ENCODE results near the gene SCTR.

The SCTR gene

DNA sequence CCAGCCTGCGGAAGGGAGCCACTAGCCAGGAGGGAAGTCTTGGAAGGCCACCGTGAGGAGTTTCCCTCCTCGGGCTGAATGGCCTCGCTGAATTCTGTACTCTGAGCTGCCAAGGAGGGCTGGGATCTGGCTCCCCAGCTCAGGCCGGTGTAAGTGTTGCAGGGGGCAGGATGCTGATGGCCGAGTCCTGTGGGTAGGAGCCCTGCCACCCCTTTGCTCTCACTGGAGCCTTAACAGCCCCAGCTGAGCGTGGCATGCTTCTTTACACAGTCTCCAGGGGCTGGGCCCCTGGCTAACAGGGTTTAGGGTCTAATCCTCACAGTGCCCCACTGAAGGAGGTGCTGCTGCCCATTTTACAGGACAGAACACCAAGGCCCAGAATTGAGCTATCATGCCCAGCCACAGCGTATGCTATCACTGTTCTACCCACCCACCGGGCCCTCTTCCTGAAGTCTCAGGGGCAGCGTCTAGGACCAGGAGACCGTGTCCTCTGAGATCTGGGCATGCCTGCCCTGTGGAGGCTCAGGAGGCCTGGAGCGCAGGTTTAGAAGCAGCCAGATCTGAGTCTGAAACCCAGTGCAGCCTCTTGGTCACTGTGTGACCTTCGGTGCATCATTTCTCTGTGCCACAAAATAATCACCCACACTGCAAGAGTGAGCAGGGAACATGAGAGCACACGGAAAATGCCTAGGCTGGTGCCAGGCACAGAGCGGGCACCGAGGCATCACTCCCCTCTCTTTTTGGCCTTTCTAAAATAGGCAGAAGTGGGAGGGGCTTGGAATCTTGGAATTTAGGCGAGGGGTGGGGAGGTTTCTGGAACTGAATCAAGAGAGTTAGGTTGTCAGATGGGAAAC lies 49.7 kb downstream of the SCTR start:
- DNase-seq (ENCODE audit: low read depth in 2 of 2) = no peak

DNA sequence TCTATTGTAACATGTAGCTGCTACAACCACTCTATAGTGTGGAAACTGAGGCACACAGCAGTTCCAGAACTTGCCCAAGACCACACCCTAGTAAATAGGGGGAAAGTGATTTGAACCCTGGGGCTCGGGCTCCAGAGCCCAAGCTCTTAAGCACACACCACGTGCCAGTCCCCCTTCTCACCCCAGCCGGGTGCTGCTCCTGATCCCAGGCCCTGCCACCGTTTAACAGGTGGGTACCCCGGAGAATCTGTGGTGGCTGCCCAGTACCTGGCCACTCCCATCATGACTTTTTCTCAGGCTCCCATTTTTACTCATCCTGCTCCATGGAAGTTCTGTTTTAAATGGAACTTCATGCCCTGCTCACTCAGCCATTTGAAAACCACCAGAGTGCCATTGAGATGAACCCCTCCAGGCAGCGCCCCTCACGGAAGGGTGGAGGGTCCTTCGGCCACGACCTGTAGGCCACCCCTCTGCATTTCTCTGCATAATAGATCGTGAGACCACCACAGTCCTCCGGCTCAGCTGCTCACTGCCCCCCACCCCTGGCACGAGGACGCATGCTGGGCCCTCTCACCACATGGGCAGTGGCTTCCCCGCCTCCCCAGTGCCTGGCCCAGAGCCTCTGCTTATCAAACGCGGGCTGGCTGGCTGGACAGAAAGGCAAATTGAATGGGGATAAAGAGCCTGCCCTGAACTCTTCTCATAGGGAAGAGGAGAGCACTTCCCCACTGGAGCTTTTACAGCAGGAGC lies 50.5 kb downstream of the SCTR start:
- DNase-seq (ENCODE audit: low read depth in 2 of 2) = no peak

DNA sequence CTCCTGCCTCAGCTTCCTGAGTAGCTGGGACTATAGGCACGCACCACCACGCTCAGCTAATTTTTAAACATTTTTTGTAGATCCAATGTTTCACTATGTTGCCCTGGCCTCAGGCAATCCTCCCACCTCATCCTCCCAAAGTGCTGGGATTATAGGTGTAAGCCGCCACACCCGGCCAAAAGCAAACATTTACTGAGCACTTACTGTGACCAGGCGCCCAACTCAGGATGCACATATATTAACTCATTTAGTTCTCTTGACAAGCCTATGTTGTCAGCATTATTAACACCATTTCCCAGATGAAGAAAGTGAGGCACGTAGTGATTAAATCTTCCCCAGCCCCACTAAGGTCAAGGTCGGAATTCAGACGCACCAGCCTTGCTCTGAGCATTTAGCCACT lies 51.5 kb downstream of the SCTR start:
- DNase-seq (ENCODE audit: low read depth in 2 of 2) = no peak

DNA sequence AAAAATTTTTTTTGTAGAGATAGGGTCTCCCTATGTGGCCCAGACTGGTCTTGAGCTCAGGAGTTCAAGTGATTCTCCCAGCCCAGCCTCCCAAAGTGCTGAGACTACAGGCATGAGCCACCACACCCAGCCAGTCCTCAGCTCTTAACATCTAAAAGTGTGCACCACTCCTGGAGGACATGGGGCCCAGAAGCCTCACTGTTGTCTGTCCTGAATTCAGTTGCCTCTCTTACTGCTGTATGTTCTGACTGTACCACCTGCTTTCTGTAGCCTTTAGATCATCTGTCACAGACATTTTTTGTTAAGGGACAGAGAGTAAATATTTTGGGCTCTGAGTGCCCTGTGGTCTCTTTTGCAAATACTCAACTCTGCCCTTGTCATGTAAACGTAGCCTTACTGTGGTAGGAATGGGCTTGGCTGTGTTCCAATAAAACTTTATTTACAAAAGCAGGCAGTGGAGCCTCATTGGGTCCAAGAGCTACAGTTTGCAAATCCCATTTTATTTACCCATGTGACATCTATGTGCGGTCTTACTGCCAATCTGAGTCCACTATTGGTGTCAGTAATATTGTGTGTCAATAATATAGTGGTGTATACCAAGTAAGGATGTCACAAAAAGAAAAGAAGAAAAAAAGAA lies 54.5 kb downstream of the SCTR start:
- no peak for DNase-seq (ENCODE audit: low read depth in 2 of 2)

DNA sequence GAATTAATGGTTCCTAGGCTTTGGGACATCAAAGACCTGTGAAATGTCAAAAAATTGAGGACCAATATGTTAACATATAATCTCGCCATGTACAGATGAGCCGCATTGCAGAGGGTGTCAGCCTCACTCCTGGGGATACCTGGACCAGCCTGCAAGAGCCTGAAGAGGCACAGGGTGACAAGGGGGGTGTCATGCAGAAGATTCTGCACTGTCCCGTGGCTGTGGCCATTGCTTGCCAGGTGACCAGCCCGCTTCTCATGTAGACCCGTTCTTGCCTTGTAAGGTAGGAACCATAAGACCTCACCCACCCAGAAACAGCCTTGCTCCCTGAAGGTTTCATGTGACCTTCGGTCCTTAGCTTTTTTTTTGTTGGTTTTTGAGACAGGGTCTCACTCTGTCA lies 55.2 kb downstream of the SCTR start:
- no peak for DNase-seq (ENCODE audit: low read depth in 2 of 2)

DNA sequence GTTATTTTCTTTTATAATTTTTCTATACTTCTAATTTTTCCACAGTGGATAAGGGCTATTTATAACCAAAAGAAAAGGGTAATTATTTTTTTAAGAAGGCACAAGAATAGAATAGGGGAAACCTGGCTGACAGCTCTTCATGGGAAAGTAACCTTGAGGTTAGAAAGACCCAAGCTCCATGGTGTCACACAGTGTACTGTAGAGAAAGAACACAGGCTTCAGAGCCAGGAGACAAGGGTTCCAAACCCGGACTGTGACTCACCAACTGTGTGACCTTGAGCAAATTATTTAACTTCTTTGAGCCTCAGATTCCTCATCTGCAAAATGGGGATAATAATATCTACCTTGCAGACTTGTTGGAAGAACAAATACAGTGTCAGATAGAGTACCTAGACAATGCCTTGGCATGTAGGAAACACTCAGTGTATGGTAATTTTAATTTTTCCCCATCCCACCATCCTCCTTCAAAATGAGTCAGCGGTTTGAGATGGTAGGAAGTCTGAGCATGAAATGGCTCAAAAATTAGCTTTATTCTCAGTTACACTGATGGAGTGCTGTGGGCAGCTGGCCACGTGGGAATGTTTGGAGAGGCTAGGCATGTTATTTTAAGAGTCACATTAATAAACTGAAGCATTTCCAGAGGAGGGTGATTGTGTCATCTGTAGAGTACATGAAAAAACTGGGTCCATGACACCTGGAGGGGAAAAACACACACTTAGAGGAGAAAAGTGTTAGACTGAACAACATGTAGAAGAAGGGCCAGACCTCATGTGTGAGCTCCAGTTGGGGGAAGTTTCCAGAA lies 55.9 kb downstream of the SCTR start:
- DNase-seq (ENCODE audit: low read depth in 2 of 2) = no peak

DNA sequence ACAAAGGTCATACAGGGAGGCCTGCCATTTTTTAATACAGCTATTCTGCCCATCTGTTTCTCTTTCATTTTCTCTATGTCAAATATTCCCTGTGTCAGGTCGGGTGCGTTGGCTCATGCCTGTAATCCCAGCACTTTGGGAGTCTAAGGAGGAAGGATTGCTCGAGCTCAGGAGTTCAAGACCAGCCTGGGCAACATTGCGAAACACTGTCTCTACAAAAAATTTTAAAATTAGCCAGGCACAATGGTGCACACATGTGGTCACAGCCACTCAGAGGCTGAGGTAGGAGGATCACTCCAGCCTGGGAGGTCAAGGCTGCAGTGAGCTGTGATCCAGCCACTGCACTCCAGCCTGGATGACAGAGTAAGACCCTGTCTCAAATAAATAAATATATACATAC lies 57.9 kb downstream of the SCTR start:
- DNase-seq (ENCODE audit: low read depth in 2 of 2) = no peak

DNA sequence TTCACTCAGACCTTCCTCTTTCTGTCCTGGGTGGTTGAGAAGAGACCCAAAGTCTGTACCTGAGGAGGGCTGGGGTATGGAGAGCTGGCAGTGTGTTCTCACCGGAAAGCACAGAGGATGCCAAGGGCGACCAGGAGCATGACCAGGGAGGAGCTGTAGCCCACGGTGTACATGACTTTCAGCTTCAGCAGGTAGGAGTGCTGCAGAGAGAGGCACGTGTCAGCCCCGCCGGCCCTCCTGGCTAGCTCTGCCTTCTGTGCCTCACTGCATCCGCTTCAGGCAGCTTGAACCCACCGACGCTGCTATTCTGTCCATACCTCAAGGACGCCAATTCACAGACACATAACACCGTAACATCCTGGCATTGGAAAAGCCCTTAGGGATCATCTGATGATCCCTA lies 58.6 kb downstream of the SCTR start:
- no peak for DNase-seq (ENCODE audit: low read depth in 2 of 2)

DNA sequence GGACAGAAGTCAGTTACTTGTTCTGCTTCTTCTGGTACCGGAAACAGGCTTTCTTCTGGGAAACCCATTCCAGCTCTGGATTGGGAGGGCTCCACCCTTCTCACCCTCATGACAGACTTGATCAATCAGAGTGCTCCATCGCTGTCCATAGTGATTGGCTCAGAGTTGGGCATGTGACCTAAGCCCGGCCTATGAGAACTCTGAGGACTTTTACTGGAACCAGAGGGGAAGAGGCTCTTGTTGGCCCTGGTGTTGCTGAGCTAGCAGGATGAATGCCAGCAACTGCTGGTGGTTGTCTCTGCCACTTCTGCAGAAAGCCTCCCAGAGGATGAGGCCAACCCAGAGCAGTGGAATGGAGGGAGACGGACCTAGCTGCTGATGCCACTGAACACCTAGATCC lies 59.3 kb downstream of the SCTR start:
- DNase-seq (ENCODE audit: low read depth in 2 of 2) = no peak

DNA sequence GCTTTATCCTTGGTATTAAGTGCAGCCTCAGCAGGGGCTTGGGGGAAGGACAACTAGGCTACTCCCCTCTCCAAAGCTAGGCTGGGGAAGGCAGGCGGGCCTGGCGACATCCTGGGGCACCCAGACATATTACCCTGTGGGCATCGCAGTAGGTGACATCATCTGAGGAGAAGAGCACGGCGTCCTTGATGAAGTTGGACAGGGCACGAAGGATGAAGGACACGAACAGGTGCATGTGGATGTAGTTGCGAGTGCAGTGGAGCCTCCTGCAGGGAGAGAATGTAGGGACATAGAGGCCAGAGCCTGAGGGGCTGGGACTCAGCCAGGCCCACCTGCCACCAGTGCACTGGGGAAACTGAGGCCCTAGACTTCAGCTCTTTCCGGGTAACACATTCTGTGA lies 60.3 kb downstream of the SCTR start:
- no peak for DNase-seq (ENCODE audit: low read depth in 2 of 2)

DNA sequence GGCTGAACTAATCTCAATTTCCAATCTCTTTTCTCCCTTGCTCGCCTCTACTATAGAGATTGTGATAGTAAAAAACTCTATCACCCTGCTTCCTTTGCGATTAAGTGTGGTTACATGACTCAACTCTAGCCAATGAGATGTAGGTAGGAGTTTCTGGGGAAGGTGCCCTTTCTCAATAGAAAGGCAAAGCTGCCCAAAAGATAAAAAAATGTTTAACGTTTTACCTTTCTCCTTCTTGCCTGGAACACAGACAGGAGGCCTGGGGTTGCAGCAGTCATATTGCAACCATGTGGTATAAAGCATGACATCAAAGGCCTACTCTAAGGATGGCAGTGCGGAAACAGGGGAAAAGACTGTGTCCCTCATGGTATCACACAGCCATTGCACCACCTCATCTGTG lies 61.1 kb downstream of the SCTR start:
- no peak for DNase-seq (ENCODE audit: low read depth in 2 of 2)

DNA sequence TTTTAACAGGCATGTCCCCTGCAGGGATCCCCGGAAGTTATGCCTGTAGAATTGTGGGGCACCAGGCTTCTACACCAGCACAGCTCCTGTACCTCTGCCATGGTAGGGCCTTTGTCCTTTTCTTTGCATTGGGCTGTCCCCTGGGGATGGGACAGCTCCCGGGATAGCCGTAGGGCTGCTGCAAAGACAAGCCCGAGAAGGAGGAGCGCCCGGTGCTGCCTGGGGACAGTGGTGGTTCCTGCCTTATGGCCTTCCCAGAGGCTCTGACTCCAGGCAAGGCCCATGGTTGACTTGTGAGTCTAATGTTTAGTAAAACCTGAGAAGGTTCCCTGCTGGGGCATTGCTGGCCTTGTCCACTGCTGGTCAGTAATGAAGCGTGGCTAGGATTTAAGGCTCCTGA lies 61.7 kb downstream of the SCTR start:
- no peak for DNase-seq (ENCODE audit: low read depth in 2 of 2)

DNA sequence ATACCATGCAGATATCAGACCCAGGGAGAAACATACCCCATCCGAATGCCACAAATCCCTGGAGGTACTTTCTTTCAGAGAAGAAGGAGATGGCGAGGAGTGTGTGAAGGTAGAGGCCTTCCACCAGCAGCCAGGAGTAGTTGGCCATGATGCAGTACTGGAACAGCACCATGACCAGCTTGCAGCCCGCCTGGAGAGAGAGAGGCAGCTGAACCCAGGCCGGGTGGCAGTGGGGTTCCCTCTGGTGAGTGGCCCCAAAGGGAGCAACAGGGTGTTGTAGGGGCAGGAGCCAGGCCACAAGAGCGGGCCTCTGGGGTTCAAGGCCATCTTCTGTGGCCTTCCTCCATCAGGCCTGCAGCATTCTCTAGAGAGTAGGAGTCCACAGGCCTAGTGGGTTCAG lies 62.5 kb downstream of the SCTR start:
- DNase-seq (ENCODE audit: low read depth in 2 of 2) = no peak

DNA sequence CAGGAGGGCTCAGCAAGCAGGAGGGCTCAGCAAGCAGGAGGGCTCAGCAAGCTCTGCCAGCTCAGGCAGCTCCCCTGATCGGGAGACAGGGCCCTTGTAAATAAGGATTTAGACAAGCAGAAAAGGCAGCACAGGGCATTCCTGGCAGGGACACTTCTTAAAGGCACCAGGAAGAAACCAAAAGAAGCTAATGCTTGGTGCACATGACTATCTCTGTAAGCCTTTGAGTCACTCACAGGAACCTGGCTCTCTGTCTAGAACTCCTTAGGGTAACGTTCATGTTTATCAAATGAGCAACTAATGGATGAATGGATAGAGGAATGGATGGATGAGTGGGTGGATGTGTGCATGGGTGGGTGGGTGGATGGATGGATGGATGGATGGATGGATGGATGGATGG lies 64.2 kb downstream of the SCTR start:
- no peak for DNase-seq (ENCODE audit: low read depth in 2 of 2)

DNA sequence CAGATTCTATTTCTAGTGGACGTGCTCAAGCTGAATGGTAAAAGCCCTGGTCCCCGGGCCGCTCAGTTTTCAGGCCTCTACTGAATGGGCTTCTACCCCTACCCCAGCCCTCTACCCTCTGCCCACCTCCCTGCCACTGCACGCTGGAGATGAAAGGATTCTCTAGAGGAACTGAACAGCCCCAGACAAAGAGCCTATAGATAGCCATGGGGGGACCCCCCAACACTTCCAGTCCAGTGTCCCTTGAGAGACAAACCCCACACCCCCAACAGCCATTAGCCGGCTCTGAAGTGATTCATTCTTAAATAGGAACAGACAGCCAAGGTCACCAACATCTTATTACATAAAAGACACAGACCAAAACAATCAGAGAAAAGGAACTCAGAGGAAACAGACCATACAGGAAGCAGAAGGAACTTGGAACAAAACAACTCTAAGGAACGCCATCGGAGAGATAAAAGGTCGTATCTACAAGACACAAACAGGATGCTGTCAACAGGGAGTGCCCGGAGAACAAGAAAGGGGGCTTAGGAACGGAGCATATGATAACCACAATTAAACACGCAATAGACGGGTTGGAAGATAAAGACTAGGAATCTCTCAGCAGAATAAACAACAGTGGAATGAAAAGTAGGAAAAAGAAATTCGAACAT lies 69.1 kb downstream of the SCTR start:
- DNase-seq (ENCODE audit: low read depth in 2 of 2) = no peak

DNA sequence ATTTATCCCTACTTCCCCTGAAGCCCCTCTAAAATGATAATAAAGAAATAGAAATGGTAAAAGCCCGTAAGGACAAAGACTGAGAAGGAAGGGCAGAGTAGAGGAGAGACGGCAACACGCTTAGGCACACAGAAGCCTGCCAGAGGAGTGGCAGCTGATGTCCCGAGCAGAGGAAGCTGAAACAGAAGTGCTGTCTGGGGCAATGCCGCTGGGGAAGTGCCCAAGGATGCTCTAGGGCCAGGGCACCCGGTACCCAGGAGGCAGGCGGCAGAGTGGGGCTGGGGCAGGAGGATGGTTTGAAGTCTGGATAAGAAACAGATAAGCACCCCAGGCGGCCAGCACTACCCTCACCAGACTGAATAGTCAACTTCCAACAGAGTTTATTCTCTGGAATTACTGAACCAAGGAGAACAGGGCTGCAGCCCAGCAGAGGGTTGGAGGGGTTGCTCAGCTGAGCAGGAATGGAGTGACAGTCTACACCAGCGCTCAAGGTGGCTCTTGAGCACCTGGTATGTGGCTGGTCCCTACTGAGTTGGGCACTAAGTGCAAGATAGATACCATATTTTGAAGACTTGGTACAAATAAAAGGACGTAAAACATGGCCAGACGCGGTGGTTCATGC lies 70.2 kb downstream of the SCTR start:
- DNase-seq (ENCODE audit: low read depth in 2 of 2) = no peak

DNA sequence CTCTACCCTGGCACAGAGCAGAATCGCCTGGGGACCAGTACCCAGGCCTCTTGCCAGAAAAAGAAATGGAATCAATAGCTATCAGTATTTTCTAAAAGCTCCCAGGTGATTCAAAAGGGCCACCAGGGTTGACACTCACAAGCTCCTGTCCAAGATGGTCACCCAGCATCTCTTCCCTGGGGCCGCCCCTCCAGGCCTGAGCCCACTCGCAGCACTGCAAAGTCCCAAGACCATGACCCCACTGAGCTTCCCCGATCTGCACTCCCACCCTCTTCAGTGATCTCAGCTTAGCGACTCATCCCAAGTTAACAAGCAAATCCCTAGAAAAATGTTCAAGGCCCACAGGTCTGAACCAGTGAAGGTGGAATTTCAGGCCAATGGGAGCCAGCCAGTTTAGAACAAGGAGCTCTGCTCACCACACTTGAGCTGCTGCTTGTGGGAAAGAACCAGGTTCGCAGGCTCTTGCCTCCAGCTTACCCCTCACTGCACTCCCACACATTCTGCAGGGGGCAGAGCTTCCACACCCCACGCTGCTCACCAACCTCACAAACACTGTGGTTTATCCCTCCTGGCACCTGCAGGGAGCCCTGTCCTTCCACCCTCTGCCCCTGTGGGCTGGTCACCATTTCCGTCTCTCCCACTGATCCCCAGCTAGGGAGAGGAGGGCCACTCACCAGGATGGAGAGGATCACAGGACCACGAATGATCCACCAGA lies 72.8 kb downstream of the SCTR start:
- DNase-seq (ENCODE audit: low read depth in 2 of 2) = no peak

DNA sequence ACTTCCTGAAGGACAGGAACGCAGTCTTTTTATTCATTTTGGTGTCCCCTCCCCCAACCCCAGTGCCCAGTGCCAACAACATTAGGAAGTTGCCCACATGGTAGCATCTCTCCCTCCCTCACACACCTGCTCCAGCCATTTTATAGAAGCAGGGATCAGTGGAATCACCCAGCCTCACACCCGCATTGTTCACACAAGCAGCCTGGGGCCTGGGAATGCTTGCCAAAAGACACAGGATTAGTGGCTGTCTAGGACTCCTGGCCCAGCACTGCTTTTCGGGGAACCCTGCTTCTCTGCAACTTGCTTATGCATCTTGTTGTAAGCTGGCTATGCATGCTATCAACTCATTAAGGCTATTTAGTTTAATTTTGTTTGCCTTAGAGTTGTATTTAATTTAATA lies 74.8 kb downstream of the SCTR start:
- no peak for DNase-seq (ENCODE audit: low read depth in 2 of 2)

DNA sequence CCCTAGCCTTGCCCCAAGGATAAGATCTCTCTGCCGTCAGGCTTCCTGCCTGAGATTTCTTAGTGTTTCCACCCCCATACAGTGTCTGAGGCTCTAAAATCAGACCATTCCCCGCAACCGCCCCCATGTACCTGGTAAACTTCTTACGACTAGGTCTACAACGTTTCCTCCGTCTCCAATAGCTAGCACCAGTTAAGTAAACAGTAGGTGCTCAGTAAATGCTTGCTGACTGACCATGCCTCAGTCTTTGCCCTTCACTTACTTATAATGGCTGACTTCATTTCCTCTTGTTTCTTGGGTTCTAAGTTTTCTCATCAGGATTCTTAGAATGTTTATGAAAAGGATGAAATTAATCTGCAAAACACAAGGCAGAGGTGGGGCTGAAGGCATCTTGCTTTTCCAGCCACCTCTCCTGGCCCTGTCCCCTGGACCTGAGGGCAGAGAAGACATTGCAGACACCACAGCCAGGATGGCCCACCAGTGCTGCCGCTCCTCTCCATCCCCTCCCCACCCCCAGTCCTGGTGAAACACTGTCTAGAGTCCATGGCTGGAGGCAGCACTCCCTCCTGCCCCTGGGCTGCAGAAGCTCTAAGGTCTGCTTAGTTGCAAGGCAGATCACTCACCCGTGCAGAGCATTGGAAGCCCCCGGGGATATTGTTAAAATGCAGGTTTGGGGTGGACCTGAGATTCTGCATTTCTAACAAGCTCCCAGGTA lies 75.7 kb downstream of the SCTR start:
- DNase-seq (ENCODE audit: low read depth in 2 of 2) = no peak

DNA sequence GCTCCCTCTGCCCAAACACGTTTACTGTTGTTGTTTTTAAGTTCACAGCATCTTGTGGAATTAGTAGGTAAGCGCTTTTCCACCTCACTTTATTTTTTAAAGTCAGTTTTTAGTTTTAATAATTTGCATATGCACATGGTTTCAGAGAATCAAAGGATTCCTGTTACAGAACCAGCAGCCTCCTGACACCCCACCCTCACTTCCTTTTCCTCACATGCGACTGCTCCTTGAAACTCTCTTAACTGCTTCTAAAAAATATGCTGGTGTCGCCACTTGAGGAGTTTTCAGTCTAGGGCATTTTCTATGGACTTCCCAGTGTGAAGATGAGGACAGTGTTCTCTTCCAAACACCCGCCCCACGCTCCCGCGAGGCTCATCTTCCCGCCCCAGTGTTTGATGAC lies 78.2 kb downstream of the SCTR start:
- no peak for DNase-seq (ENCODE audit: low read depth in 2 of 2)
